NB4 (cell line): ENCODE measurements around the gene MACROD2.

Source experiments
- POLR2A ChIP-seq: IDR thresholded peaks from 2 replicates; pipeline ENCODE4 v1.6.1; 2011; ENCODE audit warnings: mild to moderate bottlenecking; ENCODE audit not compliant: insufficient read length; ENCODE audit errors: extremely low read depth
- TF ChIP-seq, protein P1 (sequence below): IDR thresholded peaks from one replicate; pipeline ENCODE4 v1.5.1; 2012; ENCODE audit warnings: low read depth, low read length

DNA sequence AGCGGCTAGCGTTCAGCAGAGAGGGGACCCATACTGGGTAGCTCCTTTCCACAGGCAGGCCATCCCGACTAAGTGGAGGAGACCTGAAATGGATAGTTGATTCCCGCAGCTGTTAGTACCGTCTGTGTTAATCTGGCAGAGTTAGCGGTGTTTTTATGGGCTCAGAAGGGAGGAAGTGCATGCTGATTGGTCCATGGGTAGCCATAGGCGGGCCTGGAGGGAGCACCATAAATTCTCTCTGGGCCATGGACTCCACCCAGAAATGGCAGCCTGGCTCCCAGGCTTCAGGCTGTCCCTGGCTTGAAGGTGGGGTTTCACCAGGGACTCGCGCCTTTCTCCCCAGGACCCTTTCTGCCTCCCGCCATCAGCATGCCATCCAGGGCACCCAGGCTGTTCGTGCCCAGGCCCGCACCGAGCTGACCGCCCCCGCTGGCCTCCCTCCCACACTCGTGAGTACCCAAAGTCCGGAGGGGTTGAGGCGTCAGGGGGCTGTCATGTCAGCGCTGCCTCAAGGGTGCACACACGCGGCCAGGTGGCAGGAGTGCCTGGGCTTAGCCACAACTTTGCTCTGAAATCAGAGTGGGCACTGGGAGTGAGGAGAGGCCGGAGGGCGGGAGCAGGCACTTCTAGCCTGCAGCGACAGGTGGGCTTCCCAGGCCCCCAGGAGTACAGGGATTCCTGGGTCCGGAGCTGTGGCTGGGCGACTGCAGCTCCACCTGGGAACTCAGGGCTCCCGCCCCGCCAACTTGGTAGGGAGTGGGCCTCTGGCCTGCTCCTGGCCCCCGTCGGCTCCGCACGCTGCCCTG lies 1036.4 kb downstream of the MACROD2 start:
- TF ChIP-seq, protein P1, sequence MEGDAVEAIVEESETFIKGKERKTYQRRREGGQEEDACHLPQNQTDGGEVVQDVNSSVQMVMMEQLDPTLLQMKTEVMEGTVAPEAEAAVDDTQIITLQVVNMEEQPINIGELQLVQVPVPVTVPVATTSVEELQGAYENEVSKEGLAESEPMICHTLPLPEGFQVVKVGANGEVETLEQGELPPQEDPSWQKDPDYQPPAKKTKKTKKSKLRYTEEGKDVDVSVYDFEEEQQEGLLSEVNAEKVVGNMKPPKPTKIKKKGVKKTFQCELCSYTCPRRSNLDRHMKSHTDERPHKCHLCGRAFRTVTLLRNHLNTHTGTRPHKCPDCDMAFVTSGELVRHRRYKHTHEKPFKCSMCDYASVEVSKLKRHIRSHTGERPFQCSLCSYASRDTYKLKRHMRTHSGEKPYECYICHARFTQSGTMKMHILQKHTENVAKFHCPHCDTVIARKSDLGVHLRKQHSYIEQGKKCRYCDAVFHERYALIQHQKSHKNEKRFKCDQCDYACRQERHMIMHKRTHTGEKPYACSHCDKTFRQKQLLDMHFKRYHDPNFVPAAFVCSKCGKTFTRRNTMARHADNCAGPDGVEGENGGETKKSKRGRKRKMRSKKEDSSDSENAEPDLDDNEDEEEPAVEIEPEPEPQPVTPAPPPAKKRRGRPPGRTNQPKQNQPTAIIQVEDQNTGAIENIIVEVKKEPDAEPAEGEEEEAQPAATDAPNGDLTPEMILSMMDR, result no peak
- TF ChIP-seq POLR2A, result no peak
